ENCODE data around the gene KCNJ12. TPM values are rescaled to one million over a fixed set of nuclear protein-coding genes. Genes with fewer than 3 reads are reported as not detected.
"Not testable (repeated sequence)": the region's sequence is repeated elsewhere in the genome, so short reads cannot be mapped to it uniquely, and the experiment has no call there.

The KCNJ12 gene
- total RNA-seq, 2 donors from 2014 or later, result 0.05 TPM; not detected in 1

GRCh38 chr17:21421421-21422310 is 45.5 kb downstream of the KCNJ12 start:
- H3K27ac Mint-ChIP-seq, H3K27me3 Mint-ChIP-seq, H3K4me3 Mint-ChIP-seq: not testable (repeated sequence)

GRCh38 chr17:21422311-21423189 is 46.4 kb downstream of the KCNJ12 start:
- not testable (repeated sequence) for H3K4me1 Mint-ChIP-seq; H3K4me3 Mint-ChIP-seq; H3K9me3 Mint-ChIP-seq; H3K36me3 Mint-ChIP-seq (ENCODE audit: low read depth); H3K27me3 Mint-ChIP-seq; ATAC-seq (replicated peaks); H3K27ac Mint-ChIP-seq

More at GRCh38 chr17:21421421-21422310, 45.5 kb downstream of the KCNJ12 start:
- not testable (repeated sequence) for H3K36me3 Mint-ChIP-seq (ENCODE audit: low read depth); H3K9me3 Mint-ChIP-seq; ATAC-seq (replicated peaks); H3K4me1 Mint-ChIP-seq

GRCh38 chr17:21423190-21423493 is 47.0 kb downstream of the KCNJ12 start:
- not testable (repeated sequence) for H3K9me3 Mint-ChIP-seq; H3K27me3 Mint-ChIP-seq; H3K36me3 Mint-ChIP-seq (ENCODE audit: low read depth); H3K27ac Mint-ChIP-seq; H3K4me1 Mint-ChIP-seq; ATAC-seq (replicated peaks); H3K4me3 Mint-ChIP-seq

- not testable (repeated sequence) for H3K4me3 Mint-ChIP-seq; H3K27me3 Mint-ChIP-seq; H3K36me3 Mint-ChIP-seq (ENCODE audit: low read depth); H3K4me1 Mint-ChIP-seq; H3K9me3 Mint-ChIP-seq; H3K27ac Mint-ChIP-seq; ATAC-seq (replicated peaks)
Observed at GRCh38 chr17:21424697-21425096, 48.5 kb downstream of the KCNJ12 start.

- H3K36me3 Mint-ChIP-seq (ENCODE audit: low read depth), result no peaks in the 10 kb centered on the region
- H3K9me3 Mint-ChIP-seq, result no peaks in the 10 kb centered on the region
- H3K27ac Mint-ChIP-seq, result no peak overlapping the region
- no peak overlapping the region for H3K4me3 Mint-ChIP-seq
- ATAC-seq (replicated peaks), result no peak
- H3K4me1 Mint-ChIP-seq, result no peaks in the 10 kb centered on the region
- H3K27me3 Mint-ChIP-seq, result peaks cover 4% of the 10 kb centered on the region
Observed at GRCh38 chr17:21425321-21425720, 49.2 kb downstream of the KCNJ12 start.

- no peak for ATAC-seq (replicated peaks)
- Mint-ChIP-seq H3K9me3 (no peaks in the 10 kb centered on the region), H3K27ac (no peak overlapping the region), H3K27me3 (peaks cover 4% of the 10 kb centered on the region), H3K4me1 (no peaks in the 10 kb centered on the region), H3K4me3 (no peak overlapping the region), H3K36me3 (ENCODE audit: low read depth) (no peaks in the 10 kb centered on the region)
Observed at GRCh38 chr17:21425736-21426135, 49.6 kb downstream of the KCNJ12 start.

GRCh38 chr17:21426246-21426645 is 50.1 kb downstream of the KCNJ12 start:
- H3K27ac Mint-ChIP-seq; H3K9me3 Mint-ChIP-seq; ATAC-seq (replicated peaks); H3K4me1 Mint-ChIP-seq; H3K36me3 Mint-ChIP-seq (ENCODE audit: low read depth); H3K27me3 Mint-ChIP-seq; H3K4me3 Mint-ChIP-seq: not testable (repeated sequence)

- H3K27me3 Mint-ChIP-seq; H3K36me3 Mint-ChIP-seq (ENCODE audit: low read depth); H3K9me3 Mint-ChIP-seq; H3K4me3 Mint-ChIP-seq; H3K4me1 Mint-ChIP-seq; ATAC-seq (replicated peaks); H3K27ac Mint-ChIP-seq: not testable (repeated sequence)
Observed at GRCh38 chr17:21426876-21427275, 50.7 kb downstream of the KCNJ12 start.

GRCh38 chr17:21427727-21428126 is 51.6 kb downstream of the KCNJ12 start:
- not testable (repeated sequence) for H3K4me3 Mint-ChIP-seq; H3K27ac Mint-ChIP-seq; ATAC-seq (replicated peaks); H3K27me3 Mint-ChIP-seq; H3K4me1 Mint-ChIP-seq; H3K9me3 Mint-ChIP-seq; H3K36me3 Mint-ChIP-seq (ENCODE audit: low read depth)

- not testable (repeated sequence) for ATAC-seq (replicated peaks); H3K4me1 Mint-ChIP-seq; H3K27me3 Mint-ChIP-seq; H3K4me3 Mint-ChIP-seq; H3K27ac Mint-ChIP-seq; H3K36me3 Mint-ChIP-seq (ENCODE audit: low read depth); H3K9me3 Mint-ChIP-seq
Observed at GRCh38 chr17:21428752-21429424, 52.7 kb downstream of the KCNJ12 start.

GRCh38 chr17:21429921-21430628 is 53.9 kb downstream of the KCNJ12 start:
- not testable (repeated sequence) for H3K4me1 Mint-ChIP-seq; H3K27me3 Mint-ChIP-seq; ATAC-seq (replicated peaks); H3K36me3 Mint-ChIP-seq (ENCODE audit: low read depth); H3K9me3 Mint-ChIP-seq; H3K4me3 Mint-ChIP-seq; H3K27ac Mint-ChIP-seq

GRCh38 chr17:21433971-21434370 is 57.8 kb downstream of the KCNJ12 start:
- not testable (repeated sequence) for H3K4me3 Mint-ChIP-seq; H3K9me3 Mint-ChIP-seq; H3K27me3 Mint-ChIP-seq; H3K27ac Mint-ChIP-seq; H3K36me3 Mint-ChIP-seq (ENCODE audit: low read depth); H3K4me1 Mint-ChIP-seq; ATAC-seq (replicated peaks)

- H3K36me3 Mint-ChIP-seq (ENCODE audit: low read depth); H3K4me1 Mint-ChIP-seq; H3K4me3 Mint-ChIP-seq; H3K9me3 Mint-ChIP-seq; ATAC-seq (replicated peaks); H3K27ac Mint-ChIP-seq; H3K27me3 Mint-ChIP-seq: not testable (repeated sequence)
Observed at GRCh38 chr17:21434976-21435375, 58.8 kb downstream of the KCNJ12 start.

GRCh38 chr17:21436481-21436880 is 60.3 kb downstream of the KCNJ12 start:
- not testable (repeated sequence) for H3K4me1 Mint-ChIP-seq; ATAC-seq (replicated peaks); H3K36me3 Mint-ChIP-seq (ENCODE audit: low read depth); H3K27ac Mint-ChIP-seq; H3K27me3 Mint-ChIP-seq; H3K9me3 Mint-ChIP-seq; H3K4me3 Mint-ChIP-seq

All from activated T-helper 17 cell treated with anti-CD3 and anti-CD28 coated beads, Interleukin-2, amount 50 U/mL, for 72 hours (primary cell).